ENCODE results near the gene ZFP69B. TPM values are rescaled to one million over a fixed set of nuclear protein-coding genes. Genes with fewer than 3 reads are reported as not detected.

The ZFP69B gene
- polyA plus RNA-seq (2012; ENCODE audit: insufficient read depth, insufficient read length, low read depth) = 1.4 TPM

- H3K4me3 ChIP-seq (ENCODE audit: low read depth, low read length) = peak within 1 kb of the TSS; percentile 78
- H3K9me3 ChIP-seq = no peaks in the 10 kb centered on the region
- no peaks in the 10 kb centered on the region for H3K36me3 ChIP-seq
- H3K27me3 ChIP-seq = no peaks in the 10 kb centered on the region
- TF ChIP-seq CTCF (IDR thresholded peaks at IDR 0.05; ENCODE audit: low read depth, low read length) = no peak
- no peaks in the 10 kb centered on the region for H3K4me1 ChIP-seq
- peak; percentile 93 for DNase-seq
Measured at GRCh38 chr1:40449684-40450494, at the start of gene ZFP69B. Gene ZFP69B (plus strand): TSS chr1:40450476. CDS start chr1:40450962, 486 bp downstream.

- TF ChIP-seq CTCF (IDR thresholded peaks at IDR 0.05; ENCODE audit: low read depth, low read length) = no peak
- no peak overlapping the region for H3K4me3 ChIP-seq (ENCODE audit: low read depth, low read length)
- no peaks in the 10 kb centered on the region for H3K4me1 ChIP-seq
- no peaks in the 10 kb centered on the region for H3K27me3 ChIP-seq
- no peaks in the 10 kb centered on the region for H3K9me3 ChIP-seq
- no peaks in the 10 kb centered on the region for H3K36me3 ChIP-seq
- no peak for DNase-seq
Measured at GRCh38 chr1:40401473-40402201, 48.6 kb upstream of the ZFP69B start.

- Histone ChIP-seq H3K4me1 (no peaks in the 10 kb centered on the region), H3K4me3 (ENCODE audit: low read depth, low read length) (no peak overlapping the region), H3K36me3 (no peaks in the 10 kb centered on the region), H3K9me3 (no peaks in the 10 kb centered on the region), H3K27me3 (no peaks in the 10 kb centered on the region)
- peak; percentile 17 for DNase-seq
- peak; percentile 64 for TF ChIP-seq CTCF (IDR thresholded peaks at IDR 0.05; ENCODE audit: low read depth, low read length)
Measured at GRCh38 chr1:40404670-40405462, 45.4 kb upstream of the ZFP69B start.

- H3K4me3 ChIP-seq (ENCODE audit: low read depth, low read length) = no peak overlapping the region
- no peaks in the 10 kb centered on the region for H3K4me1 ChIP-seq
- no peak for DNase-seq
- no peaks in the 10 kb centered on the region for H3K27me3 ChIP-seq
- no peak for TF ChIP-seq CTCF (IDR thresholded peaks at IDR 0.05; ENCODE audit: low read depth, low read length)
- no peaks in the 10 kb centered on the region for H3K9me3 ChIP-seq
- no peaks in the 10 kb centered on the region for H3K36me3 ChIP-seq
Measured at GRCh38 chr1:40405812-40406211, 44.5 kb upstream of the ZFP69B start.

- DNase-seq = no peak
- no peak for TF ChIP-seq CTCF (IDR thresholded peaks at IDR 0.05; ENCODE audit: low read depth, low read length)
- Histone ChIP-seq H3K9me3 (no peaks in the 10 kb centered on the region), H3K4me3 (ENCODE audit: low read depth, low read length) (no peak overlapping the region), H3K36me3 (no peaks in the 10 kb centered on the region), H3K4me1 (no peaks in the 10 kb centered on the region), H3K27me3 (no peaks in the 10 kb centered on the region)
Measured at GRCh38 chr1:40407453-40407852, 42.8 kb upstream of the ZFP69B start.

Data from BE2C (cell line).